Measurements from ENCODE around the gene CEP131. TPM values are rescaled to one million over a fixed set of nuclear protein-coding genes. Genes with fewer than 3 reads are reported as not detected.

CEP131 gene
- total and polyA plus RNA-seq, 7 donors = 3.7 to 8.6 (median 4.9) TPM

DNA sequence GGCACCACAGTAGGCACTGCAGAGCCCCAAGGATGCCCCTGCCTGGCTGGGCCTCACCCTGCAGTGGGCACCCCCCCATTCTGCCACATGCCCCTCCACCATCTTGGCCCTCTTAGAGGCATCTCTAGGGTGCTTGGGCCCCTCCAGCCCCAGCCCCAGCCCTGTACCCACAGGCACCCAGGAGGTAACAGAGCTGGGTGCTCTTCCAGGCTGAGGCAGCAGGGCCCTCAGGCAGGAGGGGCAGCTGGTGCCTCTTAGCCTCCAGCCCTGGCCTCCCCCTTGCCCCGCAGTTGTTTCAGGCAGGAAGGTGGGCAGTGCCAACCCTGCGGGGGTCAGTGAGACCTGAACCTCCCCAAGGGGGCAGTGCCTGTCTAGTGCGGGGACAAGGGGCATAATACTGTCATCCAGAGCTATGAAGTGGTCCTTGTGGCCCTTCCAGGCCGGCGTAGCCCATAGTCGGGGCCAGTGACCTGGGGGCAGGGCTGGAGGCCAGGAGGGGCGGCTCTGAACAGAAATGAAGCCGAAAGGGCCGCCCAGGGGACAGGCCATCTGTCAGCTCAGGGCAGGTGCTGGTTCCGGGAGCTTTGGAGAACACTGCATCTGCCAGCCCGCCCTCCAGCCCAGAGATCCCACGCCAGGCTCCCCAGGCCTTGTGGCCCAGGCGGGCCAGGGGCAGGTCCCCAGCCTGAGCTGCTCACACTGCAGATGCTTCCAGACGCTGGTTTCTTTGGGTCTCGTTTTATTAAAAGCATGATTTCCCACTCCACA lies 51.9 kb downstream of the CEP131 start:
- Histone ChIP-seq H3K4me1 (no peaks in the 10 kb centered on the region), H3K27ac (no peak overlapping the region), H3K36me3 (ENCODE audit: insufficient read depth in 1 of 2, low read depth in 1 of 2) (no peaks in the 10 kb centered on the region), H3K27me3 (ENCODE audit: insufficient read depth in 3 of 3, low read length in 2 of 3) (peaks cover 0 to 21% (median 6%) of the 10 kb centered on the region in 3 donors), H3K4me3 (no peak overlapping the region), H3K9me3 (peaks cover 5% of the 10 kb centered on the region)
- DNase-seq (no peak), ATAC-seq (no peak)
- WGBS, 3 donors = 31 to 59% (median 38%) methylated on average over 14 to 15 of the region's 15 CpGs
- TF ChIP-seq, protein P1, sequence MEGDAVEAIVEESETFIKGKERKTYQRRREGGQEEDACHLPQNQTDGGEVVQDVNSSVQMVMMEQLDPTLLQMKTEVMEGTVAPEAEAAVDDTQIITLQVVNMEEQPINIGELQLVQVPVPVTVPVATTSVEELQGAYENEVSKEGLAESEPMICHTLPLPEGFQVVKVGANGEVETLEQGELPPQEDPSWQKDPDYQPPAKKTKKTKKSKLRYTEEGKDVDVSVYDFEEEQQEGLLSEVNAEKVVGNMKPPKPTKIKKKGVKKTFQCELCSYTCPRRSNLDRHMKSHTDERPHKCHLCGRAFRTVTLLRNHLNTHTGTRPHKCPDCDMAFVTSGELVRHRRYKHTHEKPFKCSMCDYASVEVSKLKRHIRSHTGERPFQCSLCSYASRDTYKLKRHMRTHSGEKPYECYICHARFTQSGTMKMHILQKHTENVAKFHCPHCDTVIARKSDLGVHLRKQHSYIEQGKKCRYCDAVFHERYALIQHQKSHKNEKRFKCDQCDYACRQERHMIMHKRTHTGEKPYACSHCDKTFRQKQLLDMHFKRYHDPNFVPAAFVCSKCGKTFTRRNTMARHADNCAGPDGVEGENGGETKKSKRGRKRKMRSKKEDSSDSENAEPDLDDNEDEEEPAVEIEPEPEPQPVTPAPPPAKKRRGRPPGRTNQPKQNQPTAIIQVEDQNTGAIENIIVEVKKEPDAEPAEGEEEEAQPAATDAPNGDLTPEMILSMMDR (IDR thresholded peaks at IDR 0.05) = no peak
- intact Hi-C loops (cut with DNase I) = no loop called here

DNA sequence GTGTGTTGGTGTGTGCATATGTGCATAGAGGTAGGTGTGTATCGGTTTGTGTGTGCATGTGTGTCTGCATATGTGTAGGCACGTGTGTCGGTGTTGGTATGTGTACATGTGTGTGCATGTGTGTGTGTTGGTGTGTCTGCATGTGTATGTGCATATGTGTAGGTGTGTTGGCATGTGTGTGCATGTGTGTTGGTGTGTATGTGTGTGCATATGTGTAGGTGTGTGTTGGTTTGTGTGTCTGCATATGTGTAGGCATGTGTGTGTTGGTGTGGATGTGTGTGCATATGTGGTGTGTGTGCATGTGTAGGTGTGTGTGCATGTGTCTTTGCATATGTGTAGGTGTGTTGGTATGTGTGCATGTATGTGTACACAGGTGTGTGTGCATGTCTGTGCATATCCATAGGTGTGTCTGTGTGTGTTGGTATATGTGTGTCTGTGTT lies 52.9 kb downstream of the CEP131 start:
- intact Hi-C loops (cut with DNase I) = no loop called here
- H3K9me3 ChIP-seq = no peaks in the 10 kb centered on the region
- 77 to 97% (median 94%) methylated on average over 3 of the region's 3 CpGs for WGBS, 3 donors
- TF ChIP-seq, protein P1 (IDR thresholded peaks at IDR 0.05) = no peak
- peaks cover 0 to 31% (median 15%) of the 10 kb centered on the region in 3 donors for H3K27me3 ChIP-seq (ENCODE audit: insufficient read depth in 3 of 3, low read length in 2 of 3)
- H3K4me1 ChIP-seq = peaks cover 3% of the 10 kb centered on the region
- no peak overlapping the region for H3K27ac ChIP-seq
- no peaks in the 10 kb centered on the region for H3K36me3 ChIP-seq (ENCODE audit: insufficient read depth in 1 of 2, low read depth in 1 of 2)
- ATAC-seq (no peak), DNase-seq (no peak)
- H3K4me3 ChIP-seq = no peak overlapping the region

DNA sequence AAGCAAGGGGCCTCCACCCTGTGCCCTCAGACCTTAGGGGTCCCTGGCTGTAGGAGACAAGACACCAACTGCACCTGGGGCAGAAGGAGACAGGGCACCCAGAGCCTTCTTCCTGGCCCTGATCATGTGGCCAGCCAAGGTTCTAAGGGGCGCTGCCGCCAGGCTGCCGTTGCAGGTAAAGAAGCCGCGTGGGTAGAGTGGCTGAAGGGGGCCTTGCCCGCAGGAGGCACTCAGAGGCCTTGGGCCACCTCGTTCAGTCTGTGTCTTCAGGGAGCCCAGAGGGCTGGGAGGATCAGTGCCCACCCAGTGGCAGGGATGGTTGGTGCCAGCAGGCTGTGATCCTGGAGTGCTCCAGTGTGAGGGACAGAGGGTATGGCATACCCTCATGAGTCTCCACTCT lies 55.1 kb downstream of the CEP131 start:
- no peak overlapping the region for H3K4me3 ChIP-seq
- H3K27me3 ChIP-seq (ENCODE audit: insufficient read depth in 3 of 3, low read length in 2 of 3) = peaks cover 0 to 44% (median 18%) of the 10 kb centered on the region in 3 donors
- no peak overlapping the region for H3K27ac ChIP-seq
- no peak for DNase-seq
- WGBS, 3 donors = 89 to 97% (median 94%) methylated on average over 7 of the region's 7 CpGs
- TF ChIP-seq, protein P1 (IDR thresholded peaks at IDR 0.05) = no peak
- no peak for ATAC-seq
- intact Hi-C loops (cut with DNase I) = no loop called here
- no peaks in the 10 kb centered on the region for H3K36me3 ChIP-seq (ENCODE audit: insufficient read depth in 1 of 2, low read depth in 1 of 2)
- peaks cover 3% of the 10 kb centered on the region for H3K4me1 ChIP-seq
- H3K9me3 ChIP-seq = no peaks in the 10 kb centered on the region

DNA sequence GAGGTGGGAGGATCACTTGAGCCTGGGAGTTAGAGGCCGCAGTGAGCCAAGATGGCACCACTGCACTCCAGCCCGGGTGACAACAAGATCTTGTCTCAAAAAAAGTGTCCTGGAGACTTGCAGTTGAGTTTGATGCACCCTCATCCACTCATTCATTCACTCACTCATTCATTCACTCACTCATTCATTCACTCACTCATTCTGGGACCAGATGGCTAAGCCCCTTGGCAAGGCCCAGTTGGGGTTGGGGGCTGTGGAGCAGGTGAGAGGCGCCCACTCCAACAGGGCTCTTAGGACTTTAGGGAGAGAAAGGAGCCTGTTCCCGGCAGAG lies 55.6 kb downstream of the CEP131 start:
- ATAC-seq = no peak
- intact Hi-C loops (cut with DNase I) = no loop called here
- no peak for DNase-seq
- 95 to 98% (median 97%) methylated on average over 4 of the region's 4 CpGs for WGBS, 3 donors
- Histone ChIP-seq H3K9me3 (no peaks in the 10 kb centered on the region), H3K27ac (no peak overlapping the region), H3K4me1 (peaks cover 3% of the 10 kb centered on the region), H3K36me3 (ENCODE audit: insufficient read depth in 1 of 2, low read depth in 1 of 2) (no peaks in the 10 kb centered on the region), H3K27me3 (ENCODE audit: insufficient read depth in 3 of 3, low read length in 2 of 3) (peaks cover 0 to 44% (median 18%) of the 10 kb centered on the region in 3 donors), H3K4me3 (no peak overlapping the region)
- TF ChIP-seq, protein P1 (IDR thresholded peaks at IDR 0.05) = no peak
